Subcutaneous adipose tissue (tissue), 4 donors: ENCODE measurements around the gene CD163L1. TPM values are rescaled to one million over a fixed set of nuclear protein-coding genes. Genes with fewer than 3 reads are reported as not detected.

Experiments used
- total RNA-seq, 4 donors: library from RNA; depleted of rRNA; stranded (reverse); fragments of >200 nt; gene quantifications; one replicate each; pipeline ENCODE4 v1.1.0, GENCODE V29; 2016
- TF ChIP-seq, protein P1 (sequence below): fragments of 450-650 bp; IDR thresholded peaks from one replicate; pipeline ENCODE4 v1.5.1; 2016; ENCODE audit warnings: low read depth, mild to moderate bottlenecking, control low read depth, antibody characterized with exemption, moderate library complexity

The CD163L1 gene
- total RNA-seq, 4 donors from 2014 or later = 1.7 to 8.2 (median 5.0) TPM

DNA sequence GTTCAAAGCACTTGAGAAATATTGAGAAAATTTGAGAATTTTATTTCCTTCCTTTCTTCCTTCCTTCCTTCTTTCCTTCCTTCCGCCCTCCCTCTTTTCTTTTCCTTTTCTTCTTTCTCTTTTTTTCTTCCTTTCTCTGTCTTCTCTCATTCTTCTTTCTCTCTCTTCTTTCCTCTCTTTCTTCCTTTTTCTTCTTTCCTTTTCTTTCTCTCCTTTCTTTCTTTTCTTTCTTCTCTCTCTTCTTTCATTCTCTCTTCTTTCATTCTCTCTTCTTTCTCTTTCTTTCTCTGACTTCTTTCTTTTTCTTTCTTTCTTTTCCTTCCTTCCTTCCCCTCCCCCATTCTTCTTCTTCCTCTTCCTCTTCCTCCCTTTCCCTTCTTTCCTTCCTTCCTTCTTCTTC is 44.9 kb downstream of the CD163L1 start:
- TF ChIP-seq, protein P1, sequence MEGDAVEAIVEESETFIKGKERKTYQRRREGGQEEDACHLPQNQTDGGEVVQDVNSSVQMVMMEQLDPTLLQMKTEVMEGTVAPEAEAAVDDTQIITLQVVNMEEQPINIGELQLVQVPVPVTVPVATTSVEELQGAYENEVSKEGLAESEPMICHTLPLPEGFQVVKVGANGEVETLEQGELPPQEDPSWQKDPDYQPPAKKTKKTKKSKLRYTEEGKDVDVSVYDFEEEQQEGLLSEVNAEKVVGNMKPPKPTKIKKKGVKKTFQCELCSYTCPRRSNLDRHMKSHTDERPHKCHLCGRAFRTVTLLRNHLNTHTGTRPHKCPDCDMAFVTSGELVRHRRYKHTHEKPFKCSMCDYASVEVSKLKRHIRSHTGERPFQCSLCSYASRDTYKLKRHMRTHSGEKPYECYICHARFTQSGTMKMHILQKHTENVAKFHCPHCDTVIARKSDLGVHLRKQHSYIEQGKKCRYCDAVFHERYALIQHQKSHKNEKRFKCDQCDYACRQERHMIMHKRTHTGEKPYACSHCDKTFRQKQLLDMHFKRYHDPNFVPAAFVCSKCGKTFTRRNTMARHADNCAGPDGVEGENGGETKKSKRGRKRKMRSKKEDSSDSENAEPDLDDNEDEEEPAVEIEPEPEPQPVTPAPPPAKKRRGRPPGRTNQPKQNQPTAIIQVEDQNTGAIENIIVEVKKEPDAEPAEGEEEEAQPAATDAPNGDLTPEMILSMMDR = no peak

DNA sequence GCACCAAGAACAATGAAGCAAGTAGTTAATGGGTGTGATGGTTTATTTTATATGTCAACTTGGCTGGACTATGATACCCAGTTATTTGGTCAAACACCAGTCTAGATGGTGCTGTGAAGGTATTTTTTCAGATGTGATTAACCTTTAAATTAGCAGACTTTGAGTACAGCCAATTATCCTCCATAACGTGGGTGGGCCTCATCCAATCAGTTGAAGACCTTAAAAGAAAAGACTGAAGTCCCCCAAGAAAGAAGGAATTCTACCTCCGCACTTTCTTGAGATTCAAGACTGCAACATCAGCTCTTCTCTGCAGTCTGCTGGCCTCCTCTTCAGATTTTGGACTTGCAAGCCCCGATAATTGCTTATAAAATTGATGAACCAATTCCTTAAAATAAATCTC is 47.5 kb downstream of the CD163L1 start:
- TF ChIP-seq, protein P1 = no peak

DNA sequence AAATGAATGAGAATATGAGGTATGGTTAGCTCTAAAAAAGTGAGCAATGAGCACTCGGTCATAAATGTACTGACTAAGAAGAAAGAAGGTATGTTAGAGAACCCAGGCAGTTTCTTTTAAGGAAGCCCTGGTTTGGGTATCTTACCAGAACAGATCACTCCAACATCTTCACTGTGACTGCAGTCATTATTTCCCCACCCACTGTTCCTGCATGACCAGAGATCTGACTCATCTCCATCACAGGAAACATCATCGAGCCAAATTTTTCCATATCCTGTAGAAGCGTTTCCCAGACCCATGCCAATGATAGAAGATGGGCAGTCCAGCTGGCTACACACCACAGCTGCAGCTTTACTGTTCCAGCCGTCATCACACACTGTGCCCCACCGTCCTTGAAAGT is 48.0 kb downstream of the CD163L1 start:
- TF ChIP-seq, protein P1 = no peak

GRCh38 chr12:7387289-7387688 is 56.7 kb downstream of the CD163L1 start:
- TF ChIP-seq, protein P1 = no peak

GRCh38 chr12:7383157-7383556 is 60.8 kb downstream of the CD163L1 start:
- TF ChIP-seq, protein P1 = no peak

DNA sequence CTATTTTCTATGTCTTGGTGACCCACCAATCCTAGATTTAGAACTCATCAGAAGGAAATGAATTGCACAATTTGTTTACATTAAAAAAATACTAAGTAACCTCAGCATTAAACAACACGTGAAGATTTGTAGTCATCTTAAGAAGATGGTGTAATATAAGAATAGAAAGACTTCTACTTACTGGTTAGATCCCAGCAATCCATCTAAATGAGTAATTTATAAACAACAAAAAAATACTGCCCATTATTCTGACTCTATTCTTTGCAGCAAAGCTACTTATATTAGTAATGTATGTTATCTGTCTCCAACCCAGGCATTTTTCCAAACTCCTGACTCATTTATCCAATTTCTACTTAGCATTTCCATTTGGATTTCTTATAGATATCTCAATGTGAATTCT is 67.8 kb downstream of the CD163L1 start:
- TF ChIP-seq, protein P1 = no peak

- TF ChIP-seq, protein P1 = no peak
Measured at GRCh38 chr12:7375145-7375543, 68.8 kb downstream of the CD163L1 start.
